GM23248 (cell line): ENCODE data around the gene POMZP3.
"Not testable (repeated sequence)": the region's sequence is repeated elsewhere in the genome, so short reads cannot be mapped to it uniquely, and the experiment has no call there.

Source experiments
- EZH2 ChIP-seq: fragments of 200-600 bp; sonication (generic); IDR thresholded peaks from 2 replicates; pipeline ENCODE4 v1.6.1; 2018; ENCODE audit warnings: antibody characterized with exemption, mild to moderate bottlenecking; ENCODE audit not compliant: insufficient read depth, poor library complexity, severe bottlenecking
- EZH2phosphoT487 ChIP-seq: fragments of 200-600 bp; sonication (generic); IDR thresholded peaks from 2 replicates; pipeline ENCODE4 v1.6.1; 2018; ENCODE audit warnings: antibody characterized with exemption, moderate library complexity, mild to moderate bottlenecking, low read depth; ENCODE audit not compliant: insufficient read depth

- TF ChIP-seq EZH2phosphoT487, EZH2: not testable (repeated sequence)
These were observed 32.1 kb upstream of the POMZP3 start for GRCh38 chr7:76659212-76659611.
